GM12864 (cell line): Measurements from ENCODE around the gene SMARCD1.

ENCODE experiments used
- DNase-seq: peaks from one replicate; pipeline ENCODE4 v3.0.0-alpha.2; 2011; ENCODE audit warnings: low read depth
- H3K4me3 ChIP-seq: 2 replicates; pipeline ENCODE4 v1.5.1; 2011; ENCODE audit warnings: mild to moderate bottlenecking, low read depth, low read length, control low read depth
- CTCF ChIP-seq: IDR thresholded peaks from 2 replicates; pipeline ENCODE4 v1.5.1; 2011; ENCODE audit warnings: low read depth, mild to moderate bottlenecking, moderate library complexity, low read length, control low read depth, inconsistent platforms; ENCODE audit errors: missing control alignments

The SMARCD1 gene

GRCh38 chr12:50042693-50043092, 42.4 kb upstream of the SMARCD1 start:
- H3K4me3 ChIP-seq, result no peak overlapping the region
- TF ChIP-seq CTCF, result no peak
- DNase-seq, result no peak

DNA sequence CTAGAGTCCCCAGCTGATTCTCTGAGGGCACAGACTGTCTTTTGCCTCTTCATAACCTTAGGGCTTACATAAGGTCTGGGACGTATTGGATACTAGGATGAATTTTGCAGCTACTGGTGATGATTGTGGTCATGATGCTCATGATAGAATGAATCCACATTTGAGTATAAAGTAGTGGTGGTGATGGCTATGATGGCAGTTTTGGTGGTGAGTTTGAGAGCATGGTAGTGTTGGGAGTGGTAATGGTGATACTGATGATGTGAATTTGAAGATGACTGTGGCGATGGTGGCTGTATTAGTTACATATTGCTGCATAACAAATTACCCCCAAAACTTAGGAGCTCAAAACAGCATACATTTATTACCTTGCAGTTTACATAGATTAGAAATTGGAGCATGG, 41.8 kb upstream of the SMARCD1 start:
- no peak overlapping the region for H3K4me3 ChIP-seq
- DNase-seq, result no peak
- no peak for TF ChIP-seq CTCF

DNA sequence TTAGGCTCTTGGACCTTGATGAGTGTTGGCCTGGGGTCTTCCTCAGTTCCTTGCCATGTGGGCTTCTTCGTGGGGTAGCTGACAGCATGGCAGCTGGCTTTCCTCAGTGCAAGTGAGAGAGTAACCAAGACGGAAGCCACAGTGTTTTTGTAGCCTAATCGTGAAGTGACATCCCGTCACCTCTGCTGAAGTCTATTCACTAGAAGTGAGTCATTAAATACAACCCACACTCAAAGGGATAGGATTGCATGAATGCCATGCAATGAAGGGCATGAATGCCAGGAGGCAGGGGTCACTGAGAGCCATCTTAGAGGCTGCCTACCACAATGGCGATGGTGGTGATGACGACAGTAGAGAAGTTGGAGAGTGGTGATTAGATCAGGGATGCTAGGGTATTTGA, 41.3 kb upstream of the SMARCD1 start:
- no peak for TF ChIP-seq CTCF
- no peak for DNase-seq
- H3K4me3 ChIP-seq, result no peak overlapping the region

- no peak for DNase-seq
- no peak overlapping the region for H3K4me3 ChIP-seq
- TF ChIP-seq CTCF, result no peak
Observed at GRCh38 chr12:50047693-50048250, 37.4 kb upstream of the SMARCD1 start.

- TF ChIP-seq CTCF, result no peak
- DNase-seq, result no peak
- no peak overlapping the region for H3K4me3 ChIP-seq
Observed at GRCh38 chr12:50049254-50050118, 35.7 kb upstream of the SMARCD1 start.

DNA sequence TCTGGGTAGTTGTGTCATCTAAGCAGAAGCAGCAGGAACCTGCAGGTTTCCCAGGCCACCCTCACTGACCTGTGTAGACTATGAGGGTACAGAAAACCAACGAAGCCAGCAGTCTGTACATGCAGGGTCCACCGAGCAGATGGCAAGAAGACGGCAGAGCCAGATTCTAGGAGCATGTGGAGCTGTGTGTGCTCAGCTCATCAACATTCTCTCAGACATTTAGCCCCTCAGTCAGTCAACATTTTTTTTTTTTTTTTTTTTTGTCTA, 35.1 kb upstream of the SMARCD1 start:
- TF ChIP-seq CTCF, result no peak
- no peak for DNase-seq
- no peak overlapping the region for H3K4me3 ChIP-seq
